Ishikawa (cell line): Measurements from ENCODE around the gene HNMT.

Experiments
- CEBPB ChIP-seq: IDR thresholded peaks from 2 replicates; pipeline ENCODE4 v1.6.1; 2012
- CREB1 ChIP-seq: IDR thresholded peaks from 2 replicates; pipeline ENCODE4 v1.6.1; 2012; ENCODE audit warnings: low read depth
- EGR1 ChIP-seq: IDR thresholded peaks from 2 replicates; pipeline ENCODE4 v1.6.1; 2012
- EP300 ChIP-seq: IDR thresholded peaks from 2 replicates; pipeline ENCODE4 v1.6.1; 2012; ENCODE audit warnings: borderline replicate concordance
- FOXM1 ChIP-seq: IDR thresholded peaks from 2 replicates; pipeline ENCODE4 v1.6.1; 2012; ENCODE audit warnings: low read depth, borderline replicate concordance
- MAX ChIP-seq: IDR thresholded peaks from 2 replicates; pipeline ENCODE4 v1.6.1; 2012
- NFIC ChIP-seq: IDR thresholded peaks from 2 replicates; pipeline ENCODE4 v1.6.1; 2012
- RAD21 ChIP-seq: IDR thresholded peaks from 2 replicates; pipeline ENCODE4 v1.6.1; 2012; ENCODE audit warnings: low read depth
- TAF1 ChIP-seq: IDR thresholded peaks from 2 replicates; pipeline ENCODE4 v1.6.1; 2012; ENCODE audit warnings: low read depth, mild to moderate bottlenecking
- TCF12 ChIP-seq: IDR thresholded peaks from 2 replicates; pipeline ENCODE4 v1.6.1; 2012; ENCODE audit warnings: low read depth
- TEAD4 ChIP-seq: IDR thresholded peaks from 2 replicates; pipeline ENCODE4 v1.6.1; 2012
- YY1 ChIP-seq: IDR thresholded peaks from 2 replicates; pipeline ENCODE4 v1.6.1; 2012; ENCODE audit warnings: low read depth
- TF ChIP-seq, protein P1 (sequence below): IDR thresholded peaks from 2 replicates; pipeline ENCODE4 v1.6.1; 2012; ENCODE audit warnings: low read depth, mild to moderate bottlenecking
- TF ChIP-seq, protein P2 (sequence below): IDR thresholded peaks from 2 replicates; pipeline ENCODE4 v1.6.1; 2012

The HNMT gene

DNA sequence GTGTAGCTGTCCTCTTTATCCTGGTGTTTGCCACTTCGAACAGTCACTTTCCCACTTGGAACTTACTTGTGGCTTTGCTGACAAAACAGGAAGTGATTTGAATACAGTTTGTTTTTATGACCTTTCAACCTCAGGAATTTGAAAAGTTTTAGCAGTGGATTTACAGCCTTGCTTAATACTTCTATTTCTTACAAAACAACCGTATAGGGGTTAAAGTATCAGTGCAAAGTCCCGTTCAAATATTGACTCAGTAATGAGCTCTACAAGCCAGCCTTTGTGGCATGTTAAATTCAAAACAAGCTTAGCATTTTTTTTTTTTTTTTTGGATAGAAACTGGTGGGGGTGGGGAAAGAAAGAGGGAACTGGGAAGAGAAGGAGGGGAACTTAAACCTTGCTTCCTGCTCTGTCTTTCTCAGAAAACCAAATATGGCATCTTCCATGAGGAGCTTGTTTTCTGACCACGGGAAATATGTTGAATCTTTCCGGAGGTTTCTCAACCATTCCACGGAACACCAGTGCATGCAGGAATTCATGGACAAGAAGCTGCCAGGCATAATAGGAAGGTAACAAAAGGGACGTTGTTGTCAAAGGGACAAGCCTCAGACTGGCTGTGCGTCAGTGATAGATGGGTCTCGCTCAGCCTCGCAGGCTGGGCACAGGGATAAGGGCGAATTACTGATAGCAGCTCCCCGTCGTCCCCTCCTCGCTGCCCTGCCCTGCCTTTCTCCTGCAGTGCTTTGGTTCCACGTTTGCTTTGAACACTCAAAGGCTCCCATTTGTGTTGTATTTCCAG, at the start of gene HNMT:
TSS of gene HNMT (plus strand) at position 408 of the 793 bp plus-strand sequence. CDS start at position 427, 19 bp downstream.
- no peak for TF ChIP-seq CREB1

DNA sequence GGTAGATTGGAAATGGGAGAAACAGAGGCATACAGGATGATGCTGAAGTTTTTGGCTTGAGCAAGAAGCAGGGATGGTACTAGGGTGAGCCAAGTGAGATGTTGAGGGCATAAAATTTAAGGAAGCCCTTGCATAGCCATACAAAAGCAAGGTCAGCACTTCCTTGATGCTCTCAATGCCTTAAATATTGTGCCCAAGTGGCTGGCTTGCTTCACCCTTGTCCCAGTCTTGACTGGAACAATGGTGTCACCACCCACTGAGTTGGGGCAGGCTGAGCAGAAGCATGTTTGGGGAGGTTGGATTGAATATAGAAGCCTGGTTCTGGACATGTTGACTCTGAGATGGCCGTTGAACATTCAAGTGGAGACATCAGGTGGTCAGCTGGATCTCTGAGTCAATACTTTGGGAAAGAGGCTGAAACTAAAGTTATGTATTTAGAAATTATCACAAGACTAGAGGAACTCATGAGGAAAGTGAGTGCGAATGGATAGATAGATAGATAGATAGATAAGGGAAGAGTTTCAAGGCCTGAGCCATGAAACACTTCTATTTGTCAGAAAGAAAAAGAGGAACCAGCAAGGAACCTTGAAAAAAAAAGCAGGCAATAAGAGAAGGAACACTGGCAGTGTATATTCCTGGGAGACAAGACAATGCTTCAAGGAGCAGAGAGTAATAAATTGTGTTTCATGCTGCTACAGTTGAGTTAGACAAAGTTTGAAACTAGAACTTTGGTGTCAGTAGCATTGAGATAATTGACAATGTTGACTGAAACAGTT, 43.0 kb upstream of the HNMT start:
- TF ChIP-seq EGR1, result no peak
- TF ChIP-seq NFIC, result no peak
- TF ChIP-seq RAD21, result no peak

- TF ChIP-seq YY1 (no peak), TCF12 (no peak), TEAD4 (no peak), FOXM1 (no peak), MAX (no peak), CEBPB (no peak), TAF1 (no peak), CREB1 (no peak)
- TF ChIP-seq, protein P1, sequence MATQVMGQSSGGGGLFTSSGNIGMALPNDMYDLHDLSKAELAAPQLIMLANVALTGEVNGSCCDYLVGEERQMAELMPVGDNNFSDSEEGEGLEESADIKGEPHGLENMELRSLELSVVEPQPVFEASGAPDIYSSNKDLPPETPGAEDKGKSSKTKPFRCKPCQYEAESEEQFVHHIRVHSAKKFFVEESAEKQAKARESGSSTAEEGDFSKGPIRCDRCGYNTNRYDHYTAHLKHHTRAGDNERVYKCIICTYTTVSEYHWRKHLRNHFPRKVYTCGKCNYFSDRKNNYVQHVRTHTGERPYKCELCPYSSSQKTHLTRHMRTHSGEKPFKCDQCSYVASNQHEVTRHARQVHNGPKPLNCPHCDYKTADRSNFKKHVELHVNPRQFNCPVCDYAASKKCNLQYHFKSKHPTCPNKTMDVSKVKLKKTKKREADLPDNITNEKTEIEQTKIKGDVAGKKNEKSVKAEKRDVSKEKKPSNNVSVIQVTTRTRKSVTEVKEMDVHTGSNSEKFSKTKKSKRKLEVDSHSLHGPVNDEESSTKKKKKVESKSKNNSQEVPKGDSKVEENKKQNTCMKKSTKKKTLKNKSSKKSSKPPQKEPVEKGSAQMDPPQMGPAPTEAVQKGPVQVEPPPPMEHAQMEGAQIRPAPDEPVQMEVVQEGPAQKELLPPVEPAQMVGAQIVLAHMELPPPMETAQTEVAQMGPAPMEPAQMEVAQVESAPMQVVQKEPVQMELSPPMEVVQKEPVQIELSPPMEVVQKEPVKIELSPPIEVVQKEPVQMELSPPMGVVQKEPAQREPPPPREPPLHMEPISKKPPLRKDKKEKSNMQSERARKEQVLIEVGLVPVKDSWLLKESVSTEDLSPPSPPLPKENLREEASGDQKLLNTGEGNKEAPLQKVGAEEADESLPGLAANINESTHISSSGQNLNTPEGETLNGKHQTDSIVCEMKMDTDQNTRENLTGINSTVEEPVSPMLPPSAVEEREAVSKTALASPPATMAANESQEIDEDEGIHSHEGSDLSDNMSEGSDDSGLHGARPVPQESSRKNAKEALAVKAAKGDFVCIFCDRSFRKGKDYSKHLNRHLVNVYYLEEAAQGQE, result no peak
Measured at GRCh38 chr2:137924019-137924418, 40.3 kb upstream of the HNMT start.

- TF ChIP-seq FOXM1 (no peak), EGR1 (no peak), TEAD4 (no peak), TAF1 (no peak), CREB1 (no peak), NFIC (no peak), CEBPB (no peak), TCF12 (no peak), RAD21 (no peak), YY1 (no peak), EP300 (no peak), MAX (no peak)
- TF ChIP-seq, protein P2, sequence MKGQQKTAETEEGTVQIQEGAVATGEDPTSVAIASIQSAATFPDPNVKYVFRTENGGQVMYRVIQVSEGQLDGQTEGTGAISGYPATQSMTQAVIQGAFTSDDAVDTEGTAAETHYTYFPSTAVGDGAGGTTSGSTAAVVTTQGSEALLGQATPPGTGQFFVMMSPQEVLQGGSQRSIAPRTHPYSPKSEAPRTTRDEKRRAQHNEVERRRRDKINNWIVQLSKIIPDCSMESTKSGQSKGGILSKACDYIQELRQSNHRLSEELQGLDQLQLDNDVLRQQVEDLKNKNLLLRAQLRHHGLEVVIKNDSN, result no peak
- TF ChIP-seq, protein P1, result no peak
Measured at GRCh38 chr2:137925599-137925998, 38.7 kb upstream of the HNMT start.

DNA sequence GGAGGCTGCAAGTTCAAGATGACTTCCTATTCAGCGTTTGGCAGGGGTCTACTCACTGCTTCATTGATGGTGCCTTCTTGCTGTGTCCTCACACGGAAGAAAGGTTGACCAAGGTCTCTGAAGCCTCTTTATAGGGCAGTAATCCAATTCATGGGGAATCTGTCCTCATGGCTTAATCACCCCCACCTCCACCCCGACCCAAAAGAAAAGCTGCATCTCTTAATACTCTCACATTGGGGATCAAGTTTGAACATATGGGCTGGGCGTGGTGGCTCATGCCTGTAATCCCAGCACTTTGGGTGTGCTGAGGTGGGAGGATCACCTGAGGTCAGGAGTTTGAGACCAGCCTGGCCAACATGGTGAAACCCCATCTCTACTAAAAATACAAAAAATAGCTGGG, 36.4 kb upstream of the HNMT start:
- TF ChIP-seq, protein P2, result no peak
- no peak for TF ChIP-seq EGR1
- TF ChIP-seq EP300, result no peak
- no peak for TF ChIP-seq TAF1
- no peak for TF ChIP-seq CREB1
- no peak for TF ChIP-seq NFIC

- no peak for TF ChIP-seq MAX
Measured at GRCh38 chr2:137928547-137929518, 35.4 kb upstream of the HNMT start.
